Spleen (tissue), 11 donors: ENCODE measurements around the gene ZNF189. TPM values are rescaled to one million over a fixed set of nuclear protein-coding genes. Genes with fewer than 3 reads are reported as not detected.
A peak's percentile ranks its signal among the peaks of the same experiment; 100 is the strongest.

Source experiments
- DNase-seq: peaks from one replicate; pipeline ENCODE4 v3.0.0-alpha.2; 2020
- H3K27ac ChIP-seq, 8 donors: fragments of 200-600 bp; sonication (generic) in 7 of 8; 1 replicate in 4 of 8; 2 replicates in 4 of 8; pipeline versions ENCODE4 v1.5.0 to v1.8.0; 2016 to 2021; ENCODE audit warnings: inconsistent platforms in 4 of 8, mild to moderate bottlenecking in 4 of 8, moderate library complexity in 1 of 8
- H3K27me3 ChIP-seq, 7 donors: fragments of 200-600 bp; sonication (generic) in 6 of 7; replicated peaks in 1 of 7; 1 replicate in 4 of 7; 2 replicates in 3 of 7; pipeline versions ENCODE4 v1.5.0 to v1.8.0; 2016 to 2021; ENCODE audit warnings: inconsistent platforms in 3 of 7, mild to moderate bottlenecking in 1 of 7
- H3K36me3 ChIP-seq, 6 donors: fragments of 200-600 bp; sonication (generic) in 5 of 6; 1 replicate in 4 of 6; 2 replicates in 2 of 6; pipeline versions ENCODE4 v1.5.0 to v1.8.0; 2016 to 2021; ENCODE audit warnings: inconsistent platforms in 2 of 6
- H3K4me1 ChIP-seq, 6 donors: fragments of 200-600 bp; sonication (generic) in 5 of 6; 1 replicate in 3 of 6; 2 replicates in 3 of 6; pipeline versions ENCODE4 v1.5.0 to v1.8.0; 2016 to 2021; ENCODE audit warnings: inconsistent platforms in 3 of 6
- H3K4me3 ChIP-seq, 8 donors: fragments of 200-600 bp; sonication (generic) in 7 of 8; 1 replicate in 4 of 8; 2 replicates in 4 of 8; pipeline versions ENCODE4 v1.5.0 to v1.8.0; 2016 to 2021; ENCODE audit warnings: inconsistent platforms in 4 of 8, mild to moderate bottlenecking in 4 of 8, moderate library complexity in 2 of 8
- H3K9me3 ChIP-seq, 8 donors: fragments of 200-600 bp; sonication (generic) in 7 of 8; 1 replicate in 4 of 8; 2 replicates in 4 of 8; pipeline versions ENCODE4 v1.5.0 to v1.8.0; 2016 to 2021; ENCODE audit warnings: inconsistent platforms in 4 of 8
- POLR2A ChIP-seq, 3 donors: fragments of 450-650 bp; IDR thresholded peaks; one replicate each; pipeline ENCODE4 v1.5.1; 2017; ENCODE audit warnings: antibody characterized with exemption in 3 of 3, mild to moderate bottlenecking in 1 of 3
- POLR2AphosphoS5 ChIP-seq, 3 donors: sonication (generic); formaldehyde crosslinking; IDR thresholded peaks; one replicate each; pipeline ENCODE4 v1.5.1; 2017; ENCODE audit warnings: antibody characterized with exemption in 3 of 3
- WGBS, 5 donors: extraction: QIAGEN DNeasy Blood & Tissue Kit in 3 of 5; methylation state at CpG; one replicate each; pipeline versions ENCODE4 v1.1.5 to v1.1.7; 2013 to 2018; 5-methylcytosine and 5-hydroxymethylcytosine counted together
- intact Hi-C: fragments of 100-400 bp; cut with DNase I; formaldehyde crosslinking; loops from one replicate; pipeline ENCODE4 v1.15.0; 2023; ENCODE audit warnings: low total_unique reads
- polyA plus RNA-seq, 3 donors: library from polyadenylated mRNA; stranded (reverse); fragments of 200-250 nt; gene quantifications; one replicate each; pipeline ENCODE4 v1.2.1, GENCODE V29; 2013
- small RNA-seq, 4 donors: library from RNA; depleted of rRNA; stranded (forward); fragments of <200 nt; gene quantifications; one replicate each; pipeline ENCODE3, GENCODE V24; 2016
- total RNA-seq, 7 donors: library from RNA; depleted of rRNA in 3 of 7; stranded (reverse); fragments of >200 nt in 3 of 7; fragmentation: NEBNext Ultra II Directional in 4 of 7; extraction: Animal tissue kit (Norgen Biotek cat#: 25700) in 4 of 7; gene quantifications; one replicate each; pipeline versions ENCODE4 v1.1.0 to v1.2.1, GENCODE V29; 2016 to 2021
- TF ChIP-seq, protein P1 (sequence below), 11 experiments: fragments of 200-600 bp in 7 of 11; fragments of 450-650 bp in 4 of 11; sonication (generic) in 4 of 11; IDR thresholded peaks in 8 of 11; conservative IDR thresholded peaks in 3 of 11; 1 replicate in 7 of 11; 2 replicates in 4 of 11; pipeline versions ENCODE4 v1.4.0 to v1.8.0; 2016 to 2021; ENCODE audit warnings: antibody characterized with exemption in 11 of 11, inconsistent platforms in 4 of 11, mild to moderate bottlenecking in 1 of 11
- donor health status: healthy with polysubstance abuse.
- donor health status: DM: no; HTN: no; CAD: no; lungs with moderate emphysema.
- donor health status: DM: no; HTN: no; CAD: no.
- donor health status: Bipolar disorder and iron deficiency.
- donor health status: healthy.
- donor health status: DM: no; HTN: no; CAD: no.
- donor health status: DM: yes; HTN: yes; CAD: no.

Gene ZNF189
- total and polyA plus RNA-seq, 10 donors: 7.1 to 39.0 (median 24.1) TPM

GRCh38 chr9:101455656-101456240 is 57.1 kb downstream of the ZNF189 start:
- 70 to 89% (median 75%) methylated on average over 2 of the region's 2 CpGs for WGBS, 5 donors
- H3K9me3 ChIP-seq: peaks cover 0 to 10% (median 3%) of the 10 kb centered on the region in 8 donors
- no peak for DNase-seq
- TF ChIP-seq POLR2AphosphoS5 (IDR thresholded peaks at IDR 0.05): no peak
- intact Hi-C loops: loop anchor here (5.0 kb wide), 1 partner anchor 77 kb away; the partner anchor contains the start of gene RNF20
- no peak overlapping the region for H3K4me3 ChIP-seq
- no peaks in the 10 kb centered on the region for H3K4me1 ChIP-seq
- no peak overlapping the region for H3K27ac ChIP-seq
- peaks cover 0 to 11% (median 0%) of the 10 kb centered on the region in 7 donors for H3K27me3 ChIP-seq
- H3K36me3 ChIP-seq: no peaks in the 10 kb centered on the region

DNA sequence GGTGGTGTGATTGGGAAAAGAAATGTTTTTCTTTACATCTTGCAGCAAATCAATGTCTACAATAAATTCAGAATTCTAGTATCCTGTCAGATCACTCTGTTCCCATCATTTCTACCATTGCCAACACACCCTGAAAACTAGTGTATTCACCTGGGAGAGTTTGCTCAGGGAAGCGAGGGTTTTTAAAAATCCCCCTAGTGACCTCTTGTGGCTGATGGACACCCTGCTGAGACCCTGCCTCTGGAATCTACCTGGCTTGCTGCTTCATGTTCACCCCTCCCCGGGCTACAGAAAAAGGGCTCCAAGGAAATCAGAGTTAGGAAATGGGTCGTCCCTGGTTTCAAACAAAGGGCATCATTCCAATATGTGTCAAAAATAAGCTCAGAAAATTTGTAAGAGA is 58.4 kb downstream of the ZNF189 start:
- intact Hi-C loops: loop anchor here (5.0 kb wide), 1 partner anchor 75 kb away; the partner anchor contains the start of gene RNF20
- Histone ChIP-seq H3K27ac (no peak overlapping the region), H3K4me3 (no peak overlapping the region), H3K4me1 (no peaks in the 10 kb centered on the region), H3K9me3 (peaks cover 0 to 10% (median 3%) of the 10 kb centered on the region in 8 donors), H3K36me3 (no peaks in the 10 kb centered on the region), H3K27me3 (peaks cover 0 to 11% (median 0%) of the 10 kb centered on the region in 7 donors)
- TF ChIP-seq POLR2A (IDR thresholded peaks at IDR 0.05) (no peak), POLR2AphosphoS5 (IDR thresholded peaks at IDR 0.05) (no peak)
- TF ChIP-seq, protein P1, sequence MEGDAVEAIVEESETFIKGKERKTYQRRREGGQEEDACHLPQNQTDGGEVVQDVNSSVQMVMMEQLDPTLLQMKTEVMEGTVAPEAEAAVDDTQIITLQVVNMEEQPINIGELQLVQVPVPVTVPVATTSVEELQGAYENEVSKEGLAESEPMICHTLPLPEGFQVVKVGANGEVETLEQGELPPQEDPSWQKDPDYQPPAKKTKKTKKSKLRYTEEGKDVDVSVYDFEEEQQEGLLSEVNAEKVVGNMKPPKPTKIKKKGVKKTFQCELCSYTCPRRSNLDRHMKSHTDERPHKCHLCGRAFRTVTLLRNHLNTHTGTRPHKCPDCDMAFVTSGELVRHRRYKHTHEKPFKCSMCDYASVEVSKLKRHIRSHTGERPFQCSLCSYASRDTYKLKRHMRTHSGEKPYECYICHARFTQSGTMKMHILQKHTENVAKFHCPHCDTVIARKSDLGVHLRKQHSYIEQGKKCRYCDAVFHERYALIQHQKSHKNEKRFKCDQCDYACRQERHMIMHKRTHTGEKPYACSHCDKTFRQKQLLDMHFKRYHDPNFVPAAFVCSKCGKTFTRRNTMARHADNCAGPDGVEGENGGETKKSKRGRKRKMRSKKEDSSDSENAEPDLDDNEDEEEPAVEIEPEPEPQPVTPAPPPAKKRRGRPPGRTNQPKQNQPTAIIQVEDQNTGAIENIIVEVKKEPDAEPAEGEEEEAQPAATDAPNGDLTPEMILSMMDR (IDR thresholded peaks at IDR 0.05 in 8 of 11, conservative IDR thresholded peaks at IDR 0.05 in 3 of 11): no peak
- 34 to 63% (median 53%) methylated on average over 3 of the region's 3 CpGs for WGBS, 5 donors
- DNase-seq: no peak

GRCh38 chr9:101458963-101459631 is 60.4 kb downstream of the ZNF189 start:
- no peak overlapping the region for H3K27ac ChIP-seq
- H3K36me3 ChIP-seq: no peaks in the 10 kb centered on the region
- peaks cover 0 to 16% (median 0%) of the 10 kb centered on the region in 7 donors for H3K27me3 ChIP-seq
- no peaks in the 10 kb centered on the region for H3K9me3 ChIP-seq
- DNase-seq: no peak
- WGBS, 5 donors: 35 to 46% (median 40%) methylated on average over 9 of the region's 9 CpGs
- no peak for TF ChIP-seq POLR2AphosphoS5 (IDR thresholded peaks at IDR 0.05)
- TF ChIP-seq, protein P1 (IDR thresholded peaks at IDR 0.05 in 8 of 11, conservative IDR thresholded peaks at IDR 0.05 in 3 of 11): peak in 9 of 11 experiments; percentile 10 to 67 (median 53)
- TF ChIP-seq POLR2A (IDR thresholded peaks at IDR 0.05): no peak
- intact Hi-C loops: loop anchor here (5.0 kb wide), 1 partner anchor 73 kb away; the partner anchor contains the start of gene RNF20
- H3K4me3 ChIP-seq: no peak overlapping the region
- H3K4me1 ChIP-seq: no peaks in the 10 kb centered on the region

Small RNA genes within 50 kb of the gene (small RNA-seq; reads per million reads assigned to genes)
- gene AL353621.2: 0 reads per million in 4 donors

Other genes starting within 250 kb of the ZNF189 start
- gene BAAT, start 13.8 kb upstream of the ZNF189 start, total RNA-seq: under 1 TPM in 2 of 7 donors, not detected in 5; 0.10 to 0.15 TPM
- gene BAAT, start 13.8 kb upstream of the ZNF189 start, polyA plus RNA-seq: under 1 TPM in 2 of 3 donors, not detected in 1; 0.02 to 0.11 TPM
- 10 to 100 TPM; 10.2 to 15.5 (median 11.6) TPM for gene MRPL50, start 233 bp upstream of the ZNF189 start, total RNA-seq
- 10 to 100 TPM in 2 of 3 donors, 1 to 10 TPM in 1; 7.8 to 13.0 (median 10.0) TPM for gene MRPL50, start 233 bp upstream of the ZNF189 start, polyA plus RNA-seq
- under 1 TPM in 1 of 7 donors, not detected in 6; 0.52 TPM for gene ALDOB, start 36.9 kb downstream of the ZNF189 start, total RNA-seq
- gene ALDOB, start 36.9 kb downstream of the ZNF189 start, polyA plus RNA-seq: under 1 TPM; 0.15 to 0.83 (median 0.28) TPM
- 10 to 100 TPM; 22.0 to 46.1 (median 36.6) TPM for gene RNF20, start 135.0 kb downstream of the ZNF189 start, total RNA-seq
- 10 to 100 TPM in 1 of 3 donors, 1 to 10 TPM in 2; 8.3 to 13.6 (median 9.7) TPM for gene RNF20, start 135.0 kb downstream of the ZNF189 start, polyA plus RNA-seq
- gene PPP3R2, start 196.1 kb downstream of the ZNF189 start, total RNA-seq: under 1 TPM in 2 of 7 donors, not detected in 5; 0.10 to 0.11 TPM
- not detected for gene PPP3R2, start 196.1 kb downstream of the ZNF189 start, polyA plus RNA-seq